HG02981 (cell line): ENCODE results near the gene PCDH7.
A peak's percentile ranks its signal among the peaks of the same experiment; 100 is the strongest.

Experiments used
- ATAC-seq: cut with Tn5 transposase; IDR thresholded peaks from one replicate; pipeline ENCODE4 v1.9.1; 2021; ENCODE audit warnings: mild to moderate bottlenecking, moderate library complexity; ENCODE audit not compliant: unreplicated experiment

Gene PCDH7

GRCh38 chr4:30720021-30720660 is at the start of gene PCDH7:
PCDH7 (plus strand) TSS chr4:30720369; CDS start chr4:30721423, 1,054 bp downstream.
- ATAC-seq, result no peak

GRCh38 chr4:30671926-30672448 is 48.2 kb upstream of the PCDH7 start:
- no peak for ATAC-seq

GRCh38 chr4:30696191-30696590 is 24.0 kb upstream of the PCDH7 start:
- no peak for ATAC-seq

- peak; percentile 43 for ATAC-seq
Observed at GRCh38 chr4:30714408-30715031, 5.6 kb upstream of the PCDH7 start.

GRCh38 chr4:30716158-30716557 is 4.0 kb upstream of the PCDH7 start:
- no peak for ATAC-seq

GRCh38 chr4:30716681-30717207 is 3.4 kb upstream of the PCDH7 start:
- no peak for ATAC-seq

GRCh38 chr4:30717208-30718020 is 2.8 kb upstream of the PCDH7 start:
- ATAC-seq, result no peak

- no peak for ATAC-seq
Observed at GRCh38 chr4:30718021-30718542, 2.1 kb upstream of the PCDH7 start.

- no peak for ATAC-seq
Observed at GRCh38 chr4:30718641-30719453, 1.3 kb upstream of the PCDH7 start.

GRCh38 chr4:30719454-30720020 is 632 bp upstream of the PCDH7 start:
- no peak for ATAC-seq

- ATAC-seq, result no peak
Observed at GRCh38 chr4:30720661-30721184, 554 bp downstream of the PCDH7 start.

GRCh38 chr4:30721185-30722091 is 1.3 kb downstream of the PCDH7 start:
- no peak for ATAC-seq

GRCh38 chr4:30722092-30722358 is 1.9 kb downstream of the PCDH7 start:
- no peak for ATAC-seq

- no peak for ATAC-seq
Observed at GRCh38 chr4:30722359-30723200, 2.4 kb downstream of the PCDH7 start.

- no peak for ATAC-seq
Observed at GRCh38 chr4:30723201-30723955, 3.2 kb downstream of the PCDH7 start.

- no peak for ATAC-seq
Observed at GRCh38 chr4:30724247-30724646, 4.1 kb downstream of the PCDH7 start.

- no peak for ATAC-seq
Observed at GRCh38 chr4:30725562-30725961, 5.4 kb downstream of the PCDH7 start.
